Upper lobe of left lung (tissue), 6 donors: ENCODE data around the gene CDH22. TPM values are rescaled to one million over a fixed set of nuclear protein-coding genes. Genes with fewer than 3 reads are reported as not detected.
A peak's percentile ranks its signal among the peaks of the same experiment; 100 is the strongest.

ENCODE experiments used
- ATAC-seq, 2 donors: fragments of 200-7000 bp; cut with Tn5 transposase; one replicate each; pipeline ENCODE4 v1.9.1; 2022; ENCODE audit warnings: mild to moderate bottlenecking in 2 of 2, moderate library complexity in 2 of 2; ENCODE audit not compliant: low FRiP score in 2 of 2
- DNase-seq, 2 donors: peaks; one replicate each; pipeline ENCODE4 v3.0.0-alpha.2; 2019 to 2020
- H3K27ac ChIP-seq, 4 donors: fragments of 200-600 bp; sonication (generic); one replicate each; pipeline ENCODE4 v1.5.1; 2016 to 2019
- H3K27me3 ChIP-seq, 4 donors: fragments of 200-600 bp; sonication (generic); one replicate each; pipeline ENCODE4 v1.5.1; 2017 to 2019
- H3K36me3 ChIP-seq, 4 donors: fragments of 200-600 bp; sonication (generic); one replicate each; pipeline ENCODE4 v1.5.1; 2016 to 2019
- H3K4me1 ChIP-seq, 4 donors: fragments of 200-600 bp; sonication (generic); one replicate each; pipeline ENCODE4 v1.5.1; 2018 to 2019
- H3K4me3 ChIP-seq, 4 donors: fragments of 200-600 bp; sonication (generic); one replicate each; pipeline ENCODE4 v1.5.1; 2017 to 2019; ENCODE audit warnings: mild to moderate bottlenecking in 2 of 4, moderate library complexity in 1 of 4
- H3K9me3 ChIP-seq, 4 donors: fragments of 200-600 bp; sonication (generic); one replicate each; pipeline ENCODE4 v1.5.1; 2018 to 2019
- CTCF ChIP-seq, 6 experiments: fragments of 450-650 bp in 4 of 6; fragments of 200-600 bp in 2 of 6; sonication (generic) in 2 of 6; IDR thresholded peaks; one replicate each; pipeline ENCODE4 v1.5.1; 2016 to 2019; ENCODE audit warnings: antibody characterized with exemption in 6 of 6
- EP300 ChIP-seq, 4 donors: sonication (generic); formaldehyde crosslinking; IDR thresholded peaks; one replicate each; pipeline ENCODE4 v1.5.1; 2017; ENCODE audit warnings: antibody characterized with exemption in 4 of 4, control low read depth in 2 of 4
- POLR2A ChIP-seq, 4 donors: fragments of 450-650 bp; IDR thresholded peaks; one replicate each; pipeline ENCODE4 v1.5.1; 2016 to 2017; ENCODE audit warnings: antibody characterized with exemption in 4 of 4, mild to moderate bottlenecking in 2 of 4
- POLR2AphosphoS5 ChIP-seq, 2 donors: sonication (generic); formaldehyde crosslinking; IDR thresholded peaks; one replicate each; pipeline ENCODE4 v1.5.1; 2017; ENCODE audit warnings: antibody characterized with exemption in 2 of 2
- WGBS, 2 donors: methylation state at CpG; one replicate each; pipeline ENCODE4 v1.1.5; 2017 to 2018; 5-methylcytosine and 5-hydroxymethylcytosine counted together
- total RNA-seq, 6 donors: library from RNA; depleted of rRNA in 4 of 6; stranded (reverse); fragments of >200 nt in 4 of 6; gene quantifications; one replicate each; pipeline versions ENCODE4 v1.1.0 to v1.2.1, GENCODE V29; 2016 to 2021
- donor health status: DM: no; HTN: no; CAD: no; lungs with moderate emphysema.
- donor health status: DM: no; HTN: yes; CAD: no; lungs with severe emphysema.

CDH22 gene
- total RNA-seq, 6 donors from 2014 or later = 0.10 to 0.40 (median 0.24) TPM; not detected in 2

DNA sequence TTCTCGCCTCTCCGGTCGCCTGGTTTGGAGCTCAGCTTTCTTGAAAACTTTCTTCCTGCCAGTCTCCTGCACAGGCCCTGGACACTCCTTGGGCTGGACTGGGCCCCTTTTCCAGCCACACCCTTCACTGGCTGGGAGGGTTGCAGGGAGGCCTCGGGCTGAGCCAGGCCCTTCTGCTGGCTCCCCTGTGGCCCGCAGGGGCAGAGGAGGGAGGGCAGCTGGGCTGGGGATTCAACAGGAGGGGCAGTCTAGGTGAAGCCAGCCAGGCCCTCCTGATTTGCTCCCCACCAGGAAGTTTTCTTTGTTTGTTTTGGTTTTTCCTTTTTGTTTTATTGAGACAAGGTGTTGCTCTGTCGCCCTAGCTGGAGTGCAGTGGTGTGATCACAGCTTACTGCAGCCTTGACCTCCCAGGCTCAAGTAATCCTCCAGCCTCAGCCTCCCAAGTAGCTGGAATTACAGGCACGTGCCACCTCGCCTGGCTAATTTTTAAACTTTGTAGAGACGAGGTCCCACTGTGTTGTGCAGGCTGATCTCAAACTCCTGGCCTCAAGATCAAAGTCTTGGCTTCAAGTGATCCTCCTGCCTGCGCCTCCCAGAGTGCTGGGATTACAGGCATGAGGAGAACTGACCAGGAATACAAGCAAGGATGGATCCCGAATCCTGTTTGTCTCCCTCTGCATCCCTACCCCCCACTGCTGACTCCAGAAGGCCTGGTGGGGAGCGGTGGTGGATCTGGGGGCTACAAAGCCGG lies 23.5 kb upstream of the CDH22 start:
- H3K4me3 ChIP-seq = no peak overlapping the region
- no peak for TF ChIP-seq POLR2A (IDR thresholded peaks at IDR 0.05)
- TF ChIP-seq CTCF (IDR thresholded peaks at IDR 0.05) = no peak
- no peak for TF ChIP-seq POLR2AphosphoS5 (IDR thresholded peaks at IDR 0.05)
- no peak for TF ChIP-seq EP300 (IDR thresholded peaks at IDR 0.05)
- 53 to 69% methylated on average over 12 to 13 of the region's 13 CpGs for WGBS, 2 donors
- H3K27me3 ChIP-seq = peaks cover 0 to 7% (median 1%) of the 10 kb centered on the region in 4 donors
- no peak overlapping the region for H3K27ac ChIP-seq
- no peaks in the 10 kb centered on the region for H3K36me3 ChIP-seq
- no peaks in the 10 kb centered on the region for H3K9me3 ChIP-seq
- no peaks in the 10 kb centered on the region for H3K4me1 ChIP-seq
- peak in 1 of 2 donors; percentile 9 for ATAC-seq
- DNase-seq = peak in 1 of 2 donors; percentile 39

DNA sequence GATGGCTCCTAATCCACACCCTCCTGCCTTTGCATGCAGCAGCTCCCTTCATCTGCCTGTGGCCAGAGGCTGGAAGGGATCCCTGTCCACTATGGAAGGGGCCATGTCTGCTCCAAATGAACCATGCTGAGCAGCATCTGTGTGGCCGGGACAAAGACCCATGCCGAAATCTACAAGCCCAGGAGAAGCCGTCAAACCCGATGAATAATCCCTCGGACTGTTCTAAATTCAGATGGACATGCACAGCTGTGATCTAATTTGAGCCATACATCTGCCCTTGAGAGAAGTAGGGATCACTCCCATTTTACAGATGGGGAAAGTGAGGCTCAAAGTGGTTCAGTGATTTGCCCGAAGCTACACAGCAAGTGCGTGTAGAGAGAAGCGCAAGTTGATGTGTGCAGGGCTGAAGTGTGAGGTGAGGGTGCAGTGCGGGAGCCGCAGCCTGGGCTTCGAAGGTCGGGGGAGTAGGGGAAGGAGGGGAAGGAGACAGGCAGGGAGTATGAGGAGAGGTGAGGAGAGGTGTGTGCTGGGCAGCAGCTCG lies 22.6 kb upstream of the CDH22 start:
- 64 to 69% methylated on average over 11 to 13 of the region's 13 CpGs for WGBS, 2 donors
- Histone ChIP-seq H3K4me3 (no peak overlapping the region), H3K27me3 (peaks cover 0 to 7% (median 1%) of the 10 kb centered on the region in 4 donors), H3K27ac (no peak overlapping the region), H3K36me3 (no peaks in the 10 kb centered on the region), H3K9me3 (no peaks in the 10 kb centered on the region), H3K4me1 (no peaks in the 10 kb centered on the region)
- TF ChIP-seq CTCF (IDR thresholded peaks at IDR 0.05) = no peak
- no peak for TF ChIP-seq POLR2A (IDR thresholded peaks at IDR 0.05)
- no peak for TF ChIP-seq EP300 (IDR thresholded peaks at IDR 0.05)
- TF ChIP-seq POLR2AphosphoS5 (IDR thresholded peaks at IDR 0.05) = no peak
- DNase-seq = no peak
- no peak for ATAC-seq

GRCh38 chr20:46330072-46330763 lies 21.9 kb upstream of the CDH22 start:
- Histone ChIP-seq H3K4me3 (no peak overlapping the region), H3K9me3 (no peaks in the 10 kb centered on the region), H3K4me1 (no peaks in the 10 kb centered on the region), H3K27ac (no peak overlapping the region), H3K36me3 (no peaks in the 10 kb centered on the region), H3K27me3 (peaks cover 0 to 7% (median 1%) of the 10 kb centered on the region in 4 donors)
- WGBS, 2 donors = 54 to 63% methylated on average over 3 to 8 of the region's 13 CpGs
- ATAC-seq (no peak), DNase-seq (peak in 1 of 2 donors; percentile 67)
- no peak for TF ChIP-seq POLR2A (IDR thresholded peaks at IDR 0.05)
- TF ChIP-seq POLR2AphosphoS5 (IDR thresholded peaks at IDR 0.05) = no peak
- TF ChIP-seq CTCF (IDR thresholded peaks at IDR 0.05) = no peak
- TF ChIP-seq EP300 (IDR thresholded peaks at IDR 0.05) = no peak

DNA sequence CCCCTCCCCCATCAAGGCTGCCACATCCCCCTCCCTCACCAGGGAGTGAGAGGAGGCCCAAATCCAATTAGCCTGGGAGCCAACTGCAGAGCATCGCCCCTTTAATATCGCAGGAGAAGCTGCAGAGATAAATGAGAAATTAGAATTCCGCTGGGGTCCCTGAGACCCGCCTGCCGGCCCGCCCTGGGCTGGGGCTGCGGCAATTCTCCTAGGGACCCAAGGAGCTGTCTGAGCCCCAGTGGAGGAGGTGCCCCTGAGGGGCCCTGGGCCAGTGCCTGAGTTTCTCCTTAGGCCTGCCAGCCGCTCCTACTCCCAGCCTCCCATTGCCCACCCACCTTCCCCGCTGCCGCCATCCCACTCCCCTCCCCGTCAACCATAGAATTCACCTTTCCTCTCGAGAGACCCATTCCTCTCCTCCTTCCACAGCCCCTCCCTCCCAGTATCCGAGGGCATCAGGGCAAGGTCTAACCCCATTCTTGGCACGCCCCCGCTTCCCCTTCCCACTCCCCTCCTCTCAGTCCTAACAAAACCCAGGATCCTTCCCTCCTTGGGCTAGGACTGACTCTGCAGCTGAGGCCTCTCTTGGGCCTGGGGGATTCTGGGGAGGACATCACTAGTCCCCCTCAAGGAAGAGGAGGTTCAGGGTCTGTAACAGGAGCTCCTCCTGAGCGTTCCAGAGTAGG lies 20.0 kb upstream of the CDH22 start:
- DNase-seq = no peak

More for the DNA sequence above, 20.0 kb upstream of the CDH22 start:
- no peak for ATAC-seq
- Histone ChIP-seq H3K27me3 (peaks cover 0 to 7% (median 0%) of the 10 kb centered on the region in 4 donors), H3K4me1 (no peaks in the 10 kb centered on the region), H3K27ac (no peak overlapping the region), H3K36me3 (no peaks in the 10 kb centered on the region), H3K9me3 (no peaks in the 10 kb centered on the region), H3K4me3 (no peak overlapping the region)
- TF ChIP-seq CTCF (IDR thresholded peaks at IDR 0.05) = no peak
- no peak for TF ChIP-seq POLR2AphosphoS5 (IDR thresholded peaks at IDR 0.05)
- TF ChIP-seq EP300 (IDR thresholded peaks at IDR 0.05) = no peak
- TF ChIP-seq POLR2A (IDR thresholded peaks at IDR 0.05) = no peak
- 61 to 68% methylated on average over 9 to 16 of the region's 16 CpGs for WGBS, 2 donors
